Head of caudate nucleus (tissue), 42 donors: ENCODE data around the gene AGR2.
"Not testable (repeated sequence)": the region's sequence is repeated elsewhere in the genome, so short reads cannot be mapped to it uniquely, and the experiment has no call there.

Experiments used
- DNase-seq, 42 donors: peaks; one replicate each; pipeline versions ENCODE4 v3.0.0 to v3.0.0-alpha.2; 2020 to 2021; ENCODE audit warnings: mixed read lengths in 7 of 42
- intact Hi-C: fragments of 100-400 bp; cut with DNase I; formaldehyde crosslinking; loops from one replicate; pipeline ENCODE4 v1.15.0; 2022

Gene AGR2

DNA sequence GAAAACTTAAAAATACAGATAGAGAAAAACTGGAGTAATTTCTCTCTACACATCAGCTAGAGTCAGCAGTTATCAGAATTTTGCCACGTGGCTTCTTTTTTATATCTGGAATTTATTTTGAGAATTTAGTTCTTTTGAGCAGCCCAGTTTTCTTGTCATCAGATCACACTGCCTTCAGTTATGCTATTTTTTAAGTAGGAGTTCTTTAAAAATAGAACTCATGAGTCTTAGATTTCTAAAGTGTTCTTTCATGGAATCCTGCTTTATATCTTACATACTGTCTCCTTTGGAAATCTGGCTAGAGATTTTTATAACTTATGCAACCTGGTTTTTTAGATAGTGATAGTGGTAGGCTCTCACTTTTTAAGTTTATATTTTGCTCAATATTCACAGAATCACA is 24.2 kb downstream of the AGR2 start:
- intact Hi-C loops: no loop called here
- DNase-seq: peak in 2 of 42 donors; percentile 13 to 18

DNA sequence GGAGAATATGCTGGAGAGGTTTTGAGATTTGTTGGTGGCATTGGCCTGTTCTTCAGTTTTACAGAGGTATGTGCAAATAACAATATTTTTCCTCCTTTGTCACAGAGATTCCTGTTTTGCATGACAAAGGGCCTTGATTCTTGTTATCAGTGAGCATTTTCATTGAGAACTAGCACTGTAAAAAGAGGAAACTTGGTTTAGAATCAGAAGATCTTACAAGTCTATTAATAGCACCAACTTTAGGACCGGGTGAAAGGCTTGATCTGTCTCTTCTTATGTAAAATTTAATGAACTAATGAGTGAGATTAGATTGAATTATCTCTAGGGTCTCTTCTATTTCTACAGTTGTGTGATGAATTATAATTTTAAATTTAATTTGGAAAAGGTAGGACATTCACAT is 25.7 kb downstream of the AGR2 start:
- DNase-seq: no peak
- intact Hi-C loops: no loop called here

DNA sequence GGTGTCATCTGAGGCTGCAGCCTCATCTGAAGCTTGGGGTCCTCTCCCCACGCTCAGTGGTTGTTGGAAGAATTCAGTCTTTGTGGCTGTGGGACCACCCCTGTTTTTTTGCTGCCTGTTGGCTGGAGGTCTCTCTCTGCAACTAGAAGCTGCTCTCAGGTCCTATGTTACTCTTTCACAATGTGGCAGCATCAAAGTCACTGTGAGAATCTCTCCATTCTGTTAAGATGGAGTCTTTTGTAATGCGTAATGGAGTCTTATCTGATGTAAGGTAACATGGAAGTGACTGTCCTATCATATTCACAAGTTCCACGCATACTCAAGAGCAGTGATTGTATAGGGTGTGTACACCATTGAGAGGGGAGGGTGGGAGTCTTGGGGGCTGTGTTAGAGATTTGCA is 26.3 kb downstream of the AGR2 start:
- DNase-seq: no peak
- intact Hi-C loops: no loop called here

DNA sequence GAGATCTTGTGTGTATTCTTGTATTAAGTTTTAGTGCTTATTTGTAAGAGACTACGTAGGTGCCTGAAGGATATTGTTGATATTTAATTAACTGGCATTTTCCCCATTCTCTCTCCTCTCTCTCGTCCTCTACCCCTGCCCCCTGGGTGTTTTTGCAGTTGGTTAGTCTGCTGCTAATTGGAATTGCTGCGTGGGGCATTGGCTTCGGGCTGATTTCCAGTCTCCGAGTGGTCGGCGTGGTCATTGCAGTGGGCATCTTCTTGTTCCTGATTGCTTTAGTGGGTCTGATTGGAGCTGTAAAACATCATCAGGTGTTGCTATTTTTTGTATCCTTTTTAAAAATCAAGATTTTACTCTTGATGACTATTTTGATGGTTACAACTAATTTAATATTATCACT is 28.7 kb downstream of the AGR2 start:
- intact Hi-C loops: no loop called here
- no peak for DNase-seq

DNA sequence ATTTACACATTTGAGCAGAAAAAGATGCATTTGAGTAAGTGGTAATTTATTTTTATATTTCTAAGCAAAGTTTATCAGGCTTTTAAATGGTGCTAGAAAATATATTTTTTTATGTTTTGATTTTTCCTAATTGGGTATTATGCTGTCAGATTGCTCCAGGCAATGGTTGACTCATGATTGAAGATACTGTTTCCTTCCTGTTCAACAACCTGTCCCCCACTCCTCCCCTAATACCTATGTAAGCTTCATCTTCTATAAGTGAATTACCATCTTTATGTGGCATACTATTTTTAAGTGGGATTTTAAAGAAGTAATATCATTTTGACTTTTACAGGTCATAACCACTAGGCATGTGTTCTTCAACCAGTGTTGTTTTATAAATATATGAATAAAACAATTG is 29.8 kb downstream of the AGR2 start:
- intact Hi-C loops: no loop called here
- no peak for DNase-seq

DNA sequence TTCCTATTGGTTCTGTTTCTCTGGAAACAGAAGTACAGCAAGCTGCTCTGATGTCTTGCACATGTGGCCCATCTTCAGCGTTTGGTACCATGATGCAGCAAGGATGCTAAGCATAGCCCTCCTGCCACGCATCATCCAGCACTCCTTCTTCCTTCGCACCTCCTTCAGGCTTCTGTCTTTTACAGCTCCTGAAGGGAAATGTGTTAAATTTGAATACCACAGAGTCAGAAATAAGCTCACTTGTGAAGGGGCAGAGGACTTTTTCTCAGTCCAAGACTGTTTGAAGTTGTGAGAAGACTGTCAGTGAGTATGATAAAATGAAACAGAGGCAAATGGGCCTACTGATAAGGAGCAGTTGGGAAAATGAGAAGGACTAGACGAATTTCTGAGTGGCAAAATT is 30.5 kb downstream of the AGR2 start:
- no peak for DNase-seq

DNA sequence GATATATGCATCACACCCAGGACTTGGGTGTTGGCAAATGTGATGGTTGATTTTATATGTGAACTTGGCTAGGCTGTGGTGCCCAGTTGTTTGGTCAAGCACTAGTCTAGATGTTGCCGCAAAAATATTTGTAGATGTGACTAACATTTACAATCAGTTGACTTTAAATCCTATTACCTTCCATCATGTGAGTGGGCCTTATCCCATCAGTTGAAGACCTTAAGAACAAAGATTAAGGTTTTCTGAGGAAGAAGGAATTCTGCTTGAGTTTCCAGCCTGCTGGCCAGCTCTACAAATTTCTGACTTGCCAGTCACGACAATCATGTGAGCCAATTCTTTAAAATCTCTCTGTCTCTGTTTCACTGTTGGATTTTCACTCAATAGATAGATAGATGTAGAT is 30.9 kb downstream of the AGR2 start:
- intact Hi-C loops: no loop called here

More for the DNA sequence above, 30.5 kb downstream of the AGR2 start:
- intact Hi-C loops: no loop called here

DNA sequence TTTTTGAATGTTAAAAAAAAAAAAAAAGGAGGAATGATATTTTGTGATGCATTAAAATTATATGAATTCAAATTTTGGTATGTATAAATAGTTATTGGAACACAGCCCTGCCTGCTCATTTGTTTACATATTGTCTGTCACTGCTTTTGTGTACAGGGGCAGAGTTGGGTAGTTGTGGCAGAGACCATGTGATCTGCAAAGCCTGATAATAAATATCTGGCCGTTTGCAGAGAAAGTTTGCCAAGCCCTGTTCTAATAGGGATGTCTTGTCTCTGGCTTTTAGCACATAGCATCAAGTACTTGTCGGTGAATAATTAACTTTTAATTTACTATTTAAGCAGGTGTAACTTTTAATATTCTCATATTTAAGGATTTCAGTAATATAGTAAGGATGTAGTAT is 31.5 kb downstream of the AGR2 start:
- intact Hi-C loops: no loop called here
- no peak for DNase-seq

More for the DNA sequence above, 30.9 kb downstream of the AGR2 start:
- no peak for DNase-seq

DNA sequence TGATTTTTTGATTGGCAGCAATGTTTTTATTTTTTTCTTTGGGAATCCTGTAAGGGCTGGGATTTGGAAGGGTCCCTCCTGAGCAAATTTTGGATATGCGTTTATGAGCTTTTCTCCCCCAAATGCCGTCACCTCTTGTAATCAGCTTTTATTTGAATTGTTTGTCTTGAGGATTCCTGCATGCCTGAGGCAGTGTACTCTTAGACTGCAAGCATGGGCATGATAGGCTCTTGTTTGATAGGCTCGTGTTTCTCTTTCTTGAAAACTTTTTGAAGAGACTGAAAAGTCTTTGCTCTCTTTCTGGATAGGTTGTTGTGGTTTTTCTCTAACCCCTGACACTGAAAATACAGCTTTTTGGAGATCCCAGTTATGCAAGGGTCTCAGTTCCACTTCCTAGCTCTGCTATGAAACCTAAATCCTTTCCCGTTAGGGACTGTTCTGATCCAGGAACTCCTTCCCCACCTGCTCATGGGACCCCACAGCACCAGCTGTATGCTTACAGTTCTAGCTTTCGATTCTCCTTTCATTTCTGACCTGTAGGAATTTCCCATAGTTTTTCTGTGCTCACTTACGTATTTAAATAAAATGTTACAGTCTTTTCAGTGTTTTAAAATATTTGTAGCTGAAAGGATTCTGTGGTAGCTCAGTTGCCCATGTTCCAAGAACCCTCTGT is 34.0 kb downstream of the AGR2 start:
- DNase-seq: no peak
- intact Hi-C loops: no loop called here

DNA sequence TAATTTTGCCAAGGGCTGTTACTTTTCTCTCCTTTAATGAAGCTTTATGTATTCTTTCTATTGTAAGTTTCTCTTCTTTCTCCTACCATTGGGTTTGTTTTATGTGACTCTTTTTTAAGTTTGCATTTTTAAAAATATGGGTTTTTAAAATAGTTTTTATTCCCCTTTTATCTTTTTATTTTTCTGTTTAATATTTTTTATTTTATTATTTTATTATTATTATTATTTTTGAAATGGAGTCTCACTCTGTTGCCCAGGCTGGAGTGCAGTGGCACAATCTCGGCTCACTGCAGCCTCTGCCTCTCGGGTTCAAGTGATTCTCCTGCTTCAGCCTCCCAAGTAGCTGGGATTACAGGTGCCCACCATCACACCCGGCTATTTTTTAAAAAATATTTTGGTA is 34.8 kb downstream of the AGR2 start:
- DNase-seq, intact Hi-C loops: not testable (repeated sequence)

DNA sequence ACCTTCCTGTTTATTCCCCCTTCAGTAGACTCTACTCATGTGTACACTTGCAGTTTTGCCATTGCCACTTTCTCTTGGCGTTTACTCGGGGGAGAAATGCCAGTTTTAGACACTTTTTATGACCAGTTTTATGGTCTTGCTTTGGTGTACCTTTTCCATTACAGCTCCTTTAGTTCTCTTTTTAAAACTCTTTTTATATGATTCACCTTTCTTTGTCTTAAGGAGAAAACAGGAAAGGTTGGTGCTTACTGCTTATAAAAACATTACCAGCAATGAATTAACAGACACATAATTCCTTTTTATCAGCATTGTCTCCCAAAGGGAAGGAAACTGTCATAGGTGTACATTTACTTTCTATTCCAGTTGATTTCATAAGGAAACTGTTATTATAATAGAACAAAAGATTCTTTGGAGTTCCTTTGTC is 39.4 kb downstream of the AGR2 start:
- DNase-seq: no peak
- intact Hi-C loops: no loop called here

DNA sequence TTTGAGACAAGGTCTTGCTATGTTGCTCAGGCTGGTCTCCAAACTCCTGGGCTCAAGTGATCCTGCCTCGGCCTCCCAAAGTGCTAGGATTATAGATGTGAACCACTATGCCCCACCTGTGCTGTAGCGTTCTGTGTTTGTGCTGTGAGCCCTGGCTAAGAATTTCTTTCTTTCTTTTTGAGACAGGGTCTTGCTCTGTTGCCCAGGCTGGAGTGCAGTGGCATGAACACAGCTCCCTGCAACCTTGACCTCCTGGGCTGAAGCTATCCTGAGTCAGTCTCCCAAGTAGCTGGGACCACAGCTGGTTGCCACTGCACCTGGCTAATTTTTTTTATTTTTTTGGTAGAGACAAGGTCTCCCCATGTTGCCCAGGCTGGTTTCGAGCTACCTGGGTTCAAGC is 39.9 kb downstream of the AGR2 start:
- no peak for DNase-seq
- intact Hi-C loops: no loop called here

DNA sequence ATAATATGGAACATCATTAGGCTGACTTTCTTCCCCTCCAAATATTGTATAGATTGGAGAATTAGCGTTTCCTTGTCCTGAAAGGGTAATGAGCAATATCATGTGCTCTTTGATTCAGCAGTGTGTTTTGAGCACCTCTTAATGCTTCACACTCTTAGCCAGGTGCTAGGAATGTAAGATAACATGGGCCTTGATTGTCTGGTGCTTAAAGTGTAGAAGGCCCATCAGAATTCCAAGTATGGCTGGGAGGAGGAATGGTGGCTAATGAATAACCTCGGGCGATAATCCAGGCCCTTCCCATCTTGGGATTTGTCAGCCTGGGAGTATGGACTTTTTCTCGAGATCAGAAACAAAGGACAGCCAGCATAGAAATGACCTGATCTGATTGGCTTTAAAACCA is 42.6 kb downstream of the AGR2 start:
- intact Hi-C loops: no loop called here
- DNase-seq: no peak

DNA sequence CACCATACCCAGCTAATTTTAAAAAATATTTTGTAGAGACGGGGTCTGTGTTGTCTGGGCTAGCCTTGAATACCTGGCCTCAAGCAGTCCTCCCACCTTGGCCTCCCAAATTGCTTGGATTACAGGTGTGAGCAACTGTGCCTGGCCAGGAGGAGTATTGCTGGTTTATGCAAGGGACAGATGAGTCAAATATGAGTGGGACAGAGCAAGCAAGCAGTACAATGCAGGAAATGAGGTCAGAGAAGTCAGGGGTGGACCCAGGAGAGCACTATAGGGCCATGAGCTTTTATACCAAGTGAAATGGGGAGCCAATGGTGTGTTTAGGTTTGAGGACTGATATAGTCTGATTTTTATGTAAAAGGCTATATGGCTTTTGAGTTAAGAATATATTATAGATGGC is 45.0 kb downstream of the AGR2 start:
- no peak for DNase-seq
- intact Hi-C loops: no loop called here

DNA sequence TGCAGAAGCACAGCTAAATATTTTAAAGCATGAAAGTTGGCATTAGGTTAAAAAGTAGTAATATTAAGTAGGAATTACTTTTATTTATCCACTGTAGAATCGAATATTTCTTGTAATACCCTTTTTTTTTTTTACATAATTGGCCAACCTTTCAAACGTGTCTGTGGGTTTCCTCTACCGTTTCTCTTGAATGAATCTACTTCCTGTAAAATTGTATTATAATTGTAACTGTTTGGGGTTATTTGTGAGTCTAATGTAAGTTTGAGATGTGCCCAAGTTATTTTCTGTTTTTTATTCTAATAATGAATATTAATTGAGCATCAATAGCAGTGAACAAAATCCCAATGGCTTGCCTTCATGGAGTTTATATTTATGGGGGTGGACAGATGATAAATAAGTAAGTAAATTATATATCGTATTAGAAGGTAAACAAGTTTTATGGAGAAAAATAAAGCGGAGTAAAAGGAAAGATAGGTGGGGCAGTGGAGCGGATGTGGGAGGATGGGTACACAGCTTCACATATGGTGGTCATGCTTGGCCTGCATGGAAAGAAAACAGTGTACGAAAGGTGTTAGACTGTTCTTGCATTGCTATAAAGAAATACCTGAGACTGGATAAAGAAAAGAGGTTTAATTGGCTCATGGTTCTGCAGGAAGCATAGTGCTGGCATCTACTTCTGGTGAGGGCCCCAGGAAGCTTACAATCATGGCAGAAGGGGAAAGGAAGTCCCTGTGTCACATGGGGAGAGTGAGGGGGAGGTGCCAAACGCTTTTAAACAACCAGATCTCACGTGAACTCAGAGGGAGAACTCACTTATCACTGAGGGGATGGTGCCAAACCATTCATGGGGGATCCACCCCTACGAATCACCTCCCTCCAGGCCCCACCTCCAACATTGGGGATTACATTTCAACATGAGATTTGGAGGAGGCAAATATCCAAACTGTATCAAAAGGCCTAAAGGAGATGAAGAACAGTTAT is 45.9 kb downstream of the AGR2 start:
- DNase-seq: no peak
- intact Hi-C loops: no loop called here

DNA sequence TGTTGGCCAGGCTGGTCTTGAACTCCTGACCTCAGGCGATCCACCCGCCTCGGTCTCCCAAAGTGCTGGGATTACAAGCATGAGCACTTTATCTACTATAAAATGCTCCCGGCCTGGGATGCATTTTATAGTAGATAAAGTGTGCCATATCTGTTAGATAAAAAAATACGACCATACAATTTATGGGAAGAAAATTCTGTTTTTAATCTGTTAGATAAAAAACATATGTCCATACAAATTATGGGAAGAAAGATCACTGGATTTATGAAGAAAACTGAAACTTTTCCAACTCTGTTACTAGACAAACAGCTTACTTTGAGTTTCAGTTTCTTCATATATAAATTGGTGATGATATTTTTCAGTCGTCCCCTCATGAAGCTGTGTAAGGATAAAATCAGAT is 46.8 kb downstream of the AGR2 start:
- intact Hi-C loops: no loop called here

DNA sequence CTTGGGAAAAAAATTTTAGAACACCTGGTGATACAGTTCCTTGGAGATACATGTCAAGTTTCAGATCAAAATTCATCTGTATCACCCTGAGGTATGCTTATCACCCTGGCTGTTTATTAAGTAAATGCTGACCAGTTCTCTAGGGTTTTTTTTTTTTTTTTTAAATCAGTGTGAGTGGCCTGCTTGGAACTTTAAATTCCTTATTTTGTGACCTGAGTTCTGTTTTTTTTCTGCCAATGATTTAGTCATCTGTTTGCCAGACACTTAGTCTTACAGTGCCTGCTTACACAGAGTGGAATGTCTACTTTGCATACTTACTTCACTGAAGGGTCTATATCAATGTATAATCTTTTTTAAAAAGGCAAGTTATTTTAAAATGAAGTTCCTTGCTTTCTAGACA is 49.4 kb downstream of the AGR2 start:
- no peak for DNase-seq
- intact Hi-C loops: no loop called here

More for the DNA sequence above, 46.8 kb downstream of the AGR2 start:
- DNase-seq: no peak

DNA sequence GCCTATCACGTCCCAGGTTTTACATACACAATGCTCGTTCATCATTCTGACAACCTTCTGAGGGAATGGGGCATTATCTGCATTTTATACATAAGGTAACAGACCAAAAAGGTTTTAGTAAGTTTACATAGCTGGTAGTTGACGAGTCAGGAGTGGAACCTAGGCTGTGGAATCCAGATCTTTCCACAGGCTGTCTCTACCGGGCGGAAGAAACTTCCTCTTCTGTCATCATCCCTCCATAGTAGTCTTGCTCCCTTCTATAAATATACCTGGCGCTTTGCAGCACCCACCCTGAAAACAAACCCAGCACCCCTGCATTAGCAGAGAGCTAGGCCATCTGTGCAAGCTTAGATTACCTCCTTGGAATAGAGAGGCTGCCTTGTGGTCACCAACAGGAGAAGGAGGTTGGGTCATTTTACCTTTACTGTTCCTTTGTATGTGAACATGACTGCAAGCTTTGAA is 49.9 kb downstream of the AGR2 start:
- peak in 10 of 42 donors; percentile 6 to 40 (median 16) for DNase-seq
- intact Hi-C loops: no loop called here

DNA sequence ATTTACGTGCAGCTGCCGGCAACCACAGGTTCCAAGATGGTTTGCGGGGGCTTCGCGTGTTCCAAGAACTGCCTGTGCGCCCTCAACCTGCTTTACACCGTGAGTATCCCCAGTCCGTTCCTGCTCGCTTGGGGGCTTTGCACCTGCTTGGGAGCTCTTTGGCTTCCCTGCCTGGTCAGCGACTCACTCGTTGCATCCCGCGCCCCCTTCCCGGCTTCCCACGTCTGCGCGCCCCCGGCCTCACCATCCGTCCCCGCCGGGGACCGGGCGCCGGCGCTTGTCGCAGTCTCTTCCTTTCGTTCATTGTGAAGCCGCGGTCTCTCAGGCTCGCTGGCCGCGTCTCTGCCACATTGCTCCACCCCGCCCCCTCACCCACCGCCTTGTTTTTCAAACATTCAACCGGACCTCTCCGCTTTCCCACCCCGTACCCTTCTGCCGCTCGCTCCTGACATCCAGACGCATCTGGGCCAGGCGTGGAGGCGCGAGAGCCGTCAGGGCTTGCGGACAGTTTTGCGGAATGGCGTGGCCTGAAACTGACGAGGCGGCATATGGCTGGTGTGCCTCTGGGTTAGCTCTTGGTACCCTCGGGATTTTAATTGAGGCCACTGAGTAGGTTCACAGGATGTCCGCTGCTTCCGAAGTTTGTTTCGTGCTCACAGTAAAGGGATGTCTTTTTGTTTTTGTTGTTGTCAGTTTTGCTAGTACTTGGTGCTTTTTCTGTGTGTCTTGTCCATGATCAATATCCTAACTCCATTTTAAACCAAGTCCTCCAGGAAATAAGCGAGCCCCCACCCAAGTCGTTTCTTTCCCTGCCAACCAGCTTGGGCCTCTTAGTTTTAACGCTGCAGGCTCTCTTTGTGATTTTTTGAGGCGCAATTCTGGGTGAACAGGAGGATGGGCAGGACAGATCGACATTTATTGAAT is 50.6 kb downstream of the AGR2 start:
- peak in 39 of 42 donors; percentile 11 to 63 (median 35) for DNase-seq

More for the DNA sequence above, 50.6 kb downstream of the AGR2 start:
- intact Hi-C loops: no loop called here
